ENCODE measurements around the gene IPMK.

DNA sequence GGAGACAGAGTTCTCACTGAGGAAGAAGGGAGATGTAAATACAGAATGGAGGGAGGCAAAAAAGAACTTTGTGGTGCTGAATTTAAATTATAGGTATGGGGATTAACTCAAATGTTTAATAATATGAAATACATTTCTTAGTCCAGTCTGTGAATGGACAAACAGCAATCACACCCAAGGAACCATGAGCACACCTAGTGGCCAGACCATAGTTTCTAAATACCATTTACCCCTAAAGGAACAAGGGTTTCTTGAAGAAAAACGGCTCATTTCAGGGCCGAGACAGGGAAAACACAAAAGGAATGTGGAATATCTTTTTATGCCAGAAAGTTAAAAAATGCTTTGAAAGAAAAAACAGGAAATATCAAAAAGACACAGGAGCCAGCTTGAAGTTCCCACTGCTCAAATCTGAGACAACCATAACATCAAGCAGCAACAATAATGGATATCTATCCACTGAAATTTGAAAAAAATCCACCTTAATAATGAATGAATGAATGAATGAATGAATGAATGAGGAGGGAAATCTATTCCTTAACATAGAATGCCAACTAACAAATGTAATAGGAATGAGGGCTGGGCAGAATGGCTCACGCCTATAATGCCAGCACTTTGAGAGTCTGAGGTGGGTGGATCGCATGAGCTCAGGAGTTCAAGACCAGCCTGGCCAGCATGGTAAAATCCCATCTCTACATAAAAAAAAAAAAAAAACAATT is 8.6 kb downstream of the IPMK start:
- TF ChIP-seq, protein P1, sequence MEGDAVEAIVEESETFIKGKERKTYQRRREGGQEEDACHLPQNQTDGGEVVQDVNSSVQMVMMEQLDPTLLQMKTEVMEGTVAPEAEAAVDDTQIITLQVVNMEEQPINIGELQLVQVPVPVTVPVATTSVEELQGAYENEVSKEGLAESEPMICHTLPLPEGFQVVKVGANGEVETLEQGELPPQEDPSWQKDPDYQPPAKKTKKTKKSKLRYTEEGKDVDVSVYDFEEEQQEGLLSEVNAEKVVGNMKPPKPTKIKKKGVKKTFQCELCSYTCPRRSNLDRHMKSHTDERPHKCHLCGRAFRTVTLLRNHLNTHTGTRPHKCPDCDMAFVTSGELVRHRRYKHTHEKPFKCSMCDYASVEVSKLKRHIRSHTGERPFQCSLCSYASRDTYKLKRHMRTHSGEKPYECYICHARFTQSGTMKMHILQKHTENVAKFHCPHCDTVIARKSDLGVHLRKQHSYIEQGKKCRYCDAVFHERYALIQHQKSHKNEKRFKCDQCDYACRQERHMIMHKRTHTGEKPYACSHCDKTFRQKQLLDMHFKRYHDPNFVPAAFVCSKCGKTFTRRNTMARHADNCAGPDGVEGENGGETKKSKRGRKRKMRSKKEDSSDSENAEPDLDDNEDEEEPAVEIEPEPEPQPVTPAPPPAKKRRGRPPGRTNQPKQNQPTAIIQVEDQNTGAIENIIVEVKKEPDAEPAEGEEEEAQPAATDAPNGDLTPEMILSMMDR (IDR thresholded peaks at IDR 0.05): no peak
- no peak for TF ChIP-seq POLR2A (IDR thresholded peaks at IDR 0.05)
- no peak for TF ChIP-seq POLR2AphosphoS5 (IDR thresholded peaks at IDR 0.05)
